Skeletal muscle cell (primary cell): ENCODE results near the gene LZTFL1.
A peak's percentile ranks its signal among the peaks of the same experiment; 100 is the strongest.

ENCODE experiments used
- DNase-seq: peaks from one replicate; pipeline ENCODE4 v3.0.0-alpha.2; 2010; ENCODE audit warnings: low read depth
- H3K4me3 ChIP-seq: 2 replicates; pipeline ENCODE4 v1.5.1; 2011; ENCODE audit warnings: low read depth, mild to moderate bottlenecking, control low read depth, low read length, moderate library complexity

The LZTFL1 gene

GRCh38 chr3:45819543-45819942 lies 22.4 kb downstream of the LZTFL1 start:
- H3K4me3 ChIP-seq = no peak overlapping the region
- DNase-seq = no peak

- DNase-seq = peak; percentile 92
- no peak overlapping the region for H3K4me3 ChIP-seq
Observed at GRCh38 chr3:45817831-45818522, 23.9 kb downstream of the LZTFL1 start.

GRCh38 chr3:45816544-45816943 lies 25.4 kb downstream of the LZTFL1 start:
- no peak for DNase-seq
- H3K4me3 ChIP-seq = no peak overlapping the region

- H3K4me3 ChIP-seq = no peak overlapping the region
- DNase-seq = no peak
Observed at GRCh38 chr3:45814322-45814721, 27.6 kb downstream of the LZTFL1 start.

GRCh38 chr3:45807681-45808540 lies 34.0 kb downstream of the LZTFL1 start:
- DNase-seq = no peak
- H3K4me3 ChIP-seq = no peak overlapping the region

GRCh38 chr3:45807133-45807532 lies 34.8 kb downstream of the LZTFL1 start:
- no peak overlapping the region for H3K4me3 ChIP-seq
- no peak for DNase-seq

- no peak for DNase-seq
- no peak overlapping the region for H3K4me3 ChIP-seq
Observed at GRCh38 chr3:45806072-45806471, 35.8 kb downstream of the LZTFL1 start.

GRCh38 chr3:45803252-45803935 lies 38.5 kb downstream of the LZTFL1 start:
- DNase-seq = no peak
- H3K4me3 ChIP-seq = no peak overlapping the region

- DNase-seq = no peak
- H3K4me3 ChIP-seq = no peak overlapping the region
Observed at GRCh38 chr3:45802146-45802545, 39.8 kb downstream of the LZTFL1 start.

- DNase-seq = no peak
- no peak overlapping the region for H3K4me3 ChIP-seq
Observed at GRCh38 chr3:45800611-45801010, 41.3 kb downstream of the LZTFL1 start.

- no peak overlapping the region for H3K4me3 ChIP-seq
- DNase-seq = no peak
Observed at GRCh38 chr3:45799586-45799985, 42.3 kb downstream of the LZTFL1 start.

- no peak for DNase-seq
- no peak overlapping the region for H3K4me3 ChIP-seq
Observed at GRCh38 chr3:45798034-45798433, 43.9 kb downstream of the LZTFL1 start.

- no peak for DNase-seq
- no peak overlapping the region for H3K4me3 ChIP-seq
Observed at GRCh38 chr3:45796902-45797637, 44.8 kb downstream of the LZTFL1 start.

- no peak for DNase-seq
- peak within 1 kb of the TSS; percentile 32 for H3K4me3 ChIP-seq
Observed at GRCh38 chr3:45795882-45796765, 45.8 kb downstream of the LZTFL1 start, which contains the start of gene SLC6A20. Gene SLC6A20, minus strand, starts transcription at chr3:45796536. Its CDS starts 117 bp downstream, at chr3:45796419.

GRCh38 chr3:45795509-45795881 lies 46.4 kb downstream of the LZTFL1 start:
- DNase-seq = no peak

GRCh38 chr3:45794660-45795059 lies 47.3 kb downstream of the LZTFL1 start:
- DNase-seq = no peak
- no peak overlapping the region for H3K4me3 ChIP-seq

More at GRCh38 chr3:45795509-45795881, 46.4 kb downstream of the LZTFL1 start:
- no peak overlapping the region for H3K4me3 ChIP-seq

GRCh38 chr3:45794177-45794560 lies 47.8 kb downstream of the LZTFL1 start:
- DNase-seq = no peak
- H3K4me3 ChIP-seq = no peak overlapping the region

GRCh38 chr3:45793482-45794176 lies 48.3 kb downstream of the LZTFL1 start:
- DNase-seq = no peak

More at GRCh38 chr3:45793482-45794176, 48.3 kb downstream of the LZTFL1 start:
- H3K4me3 ChIP-seq = no peak overlapping the region
